T1000 (cell line): ENCODE measurements around the gene CALML6.

ENCODE experiments used
- DNase-seq: peaks from one replicate; lab custom pipeline; 2025; ENCODE audit warnings: mixed read lengths; lab: John Stamatoyannopoulos, UW

CALML6 gene

GRCh38 chr1:1965546-1965945, 50.5 kb downstream of the CALML6 start:
- no peak for DNase-seq

- no peak for DNase-seq
Observed at GRCh38 chr1:1966071-1966740, 51.1 kb downstream of the CALML6 start.
